ENCODE results near the gene ILDR1.
"Not testable (repeated sequence)": the region's sequence is repeated elsewhere in the genome, so short reads cannot be mapped to it uniquely, and the experiment has no call there.

The ILDR1 gene

GRCh38 chr3:122021811-122022401 is at the start of gene ILDR1:
ILDR1 (minus strand) TSS chr3:122022247; CDS start chr3:122022077, 170 bp downstream.
- no peak for DNase-seq

- DNase-seq = no peak
Observed at GRCh38 chr3:122067588-122068240, 45.7 kb upstream of the ILDR1 start.

GRCh38 chr3:122067214-122067550 is 45.1 kb upstream of the ILDR1 start:
- DNase-seq = no peak

- no peak for DNase-seq
Observed at GRCh38 chr3:122066331-122067213, 44.5 kb upstream of the ILDR1 start.

GRCh38 chr3:122064326-122064725 is 42.3 kb upstream of the ILDR1 start:
- no peak for DNase-seq

- no peak for DNase-seq
Observed at GRCh38 chr3:122063908-122064307, 41.9 kb upstream of the ILDR1 start.

GRCh38 chr3:122060040-122060698 is 38.1 kb upstream of the ILDR1 start:
- no peak for DNase-seq

GRCh38 chr3:122058294-122058693 is 36.2 kb upstream of the ILDR1 start:
- no peak for DNase-seq

GRCh38 chr3:122057671-122058070 is 35.6 kb upstream of the ILDR1 start:
- no peak for DNase-seq

GRCh38 chr3:122055215-122055614 is 33.2 kb upstream of the ILDR1 start, which contains the start of gene CD86:
CD86 (plus strand) TSS chr3:122055362; CDS start chr3:122055490, 128 bp downstream.
- no peak for DNase-seq

- DNase-seq = no peak
Observed at GRCh38 chr3:122052968-122053367, 30.9 kb upstream of the ILDR1 start.

GRCh38 chr3:122047773-122048172 is 25.7 kb upstream of the ILDR1 start:
- not testable (repeated sequence) for DNase-seq

GRCh38 chr3:122047296-122047695 is 25.2 kb upstream of the ILDR1 start:
- not testable (repeated sequence) for DNase-seq

- no peak for DNase-seq
Observed at GRCh38 chr3:122033023-122033422, 11.0 kb upstream of the ILDR1 start.

GRCh38 chr3:122032531-122032930 is 10.5 kb upstream of the ILDR1 start:
- no peak for DNase-seq

- DNase-seq = no peak
Observed at GRCh38 chr3:122031123-122031468, 9.0 kb upstream of the ILDR1 start.

- no peak for DNase-seq
Observed at GRCh38 chr3:122030381-122031122, 8.5 kb upstream of the ILDR1 start.

- DNase-seq = no peak
Observed at GRCh38 chr3:122025296-122025695, 3.2 kb upstream of the ILDR1 start.

GRCh38 chr3:122024800-122025199 is 2.8 kb upstream of the ILDR1 start:
- no peak for DNase-seq

GRCh38 chr3:122023335-122023910 is 1.4 kb upstream of the ILDR1 start:
- DNase-seq = no peak

- no peak for DNase-seq
Observed at GRCh38 chr3:122021037-122021436, 1.0 kb downstream of the ILDR1 start.

GRCh38 chr3:122019493-122019892 is 2.6 kb downstream of the ILDR1 start:
- DNase-seq = no peak

All from NCI-H2081 treated with DMSO at 0.1 percent for 48 hours (cell line).